Epidermal melanocyte (primary cell): ENCODE results near the gene KLHL33.
"Not testable (repeated sequence)": the region's sequence is repeated elsewhere in the genome, so short reads cannot be mapped to it uniquely, and the experiment has no call there.

ENCODE experiments used
- DNase-seq: peaks from one replicate; pipeline ENCODE4 v3.0.0; 2011; ENCODE audit warnings: low spot score; ENCODE audit not compliant: insufficient read length

KLHL33 gene

DNA sequence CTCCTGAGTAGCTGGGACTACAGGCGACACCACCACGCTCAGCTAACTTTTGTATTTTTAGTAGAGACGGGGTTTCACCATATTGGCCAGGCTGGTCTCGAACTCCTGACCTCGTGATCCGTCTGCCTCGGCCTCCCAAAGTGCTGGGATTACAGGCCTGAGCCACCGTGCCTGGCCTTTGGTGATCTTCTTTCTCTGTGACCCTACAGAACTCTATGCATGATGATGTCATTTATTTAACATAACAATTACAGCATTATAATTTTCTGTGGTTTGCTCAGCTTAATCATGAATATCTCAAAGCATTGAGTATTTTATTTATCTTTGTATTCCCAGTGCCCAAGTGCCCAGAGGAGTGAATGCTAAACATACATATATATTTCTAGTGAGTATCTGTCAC, 16.9 kb upstream of the KLHL33 start:
- DNase-seq: not testable (repeated sequence)

DNA sequence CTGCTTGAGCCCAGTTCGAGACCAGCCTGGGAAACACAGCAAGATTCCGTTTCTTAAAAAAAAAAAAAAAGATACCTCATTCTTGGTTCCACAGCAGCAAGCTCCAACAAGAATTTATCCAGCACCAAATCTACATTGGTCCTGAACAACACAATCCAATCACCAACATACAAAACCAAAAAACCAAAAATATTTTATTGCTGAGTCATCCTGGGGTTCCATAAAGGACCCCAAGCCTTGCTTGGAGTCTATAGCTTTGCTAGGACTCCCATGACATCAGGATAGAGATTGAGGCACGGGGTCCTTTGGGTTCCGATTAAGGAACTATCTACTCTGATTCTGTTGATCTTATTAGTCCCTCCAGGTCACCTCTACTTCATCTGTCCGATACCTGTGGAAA, 10.9 kb upstream of the KLHL33 start:
- no peak for DNase-seq

DNA sequence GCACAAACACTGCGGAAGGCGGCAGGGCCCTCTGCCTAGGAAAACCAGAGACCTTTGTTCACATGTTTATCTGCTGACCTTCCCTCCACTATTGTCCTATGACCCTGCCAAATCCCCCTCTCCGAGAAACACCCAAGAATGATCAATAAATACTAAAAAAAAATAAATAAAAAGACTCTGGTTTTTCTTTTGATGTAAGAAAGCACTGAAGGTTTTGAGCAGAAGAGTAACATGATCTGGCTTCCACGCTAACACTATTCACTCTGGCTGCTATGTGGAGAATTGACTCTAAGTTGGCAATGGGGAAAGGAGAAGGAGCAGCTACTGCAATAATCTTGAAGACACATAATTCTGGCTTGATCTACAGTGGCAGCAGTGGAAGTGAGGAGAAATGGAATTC, 7.7 kb upstream of the KLHL33 start:
- DNase-seq: not testable (repeated sequence)

DNA sequence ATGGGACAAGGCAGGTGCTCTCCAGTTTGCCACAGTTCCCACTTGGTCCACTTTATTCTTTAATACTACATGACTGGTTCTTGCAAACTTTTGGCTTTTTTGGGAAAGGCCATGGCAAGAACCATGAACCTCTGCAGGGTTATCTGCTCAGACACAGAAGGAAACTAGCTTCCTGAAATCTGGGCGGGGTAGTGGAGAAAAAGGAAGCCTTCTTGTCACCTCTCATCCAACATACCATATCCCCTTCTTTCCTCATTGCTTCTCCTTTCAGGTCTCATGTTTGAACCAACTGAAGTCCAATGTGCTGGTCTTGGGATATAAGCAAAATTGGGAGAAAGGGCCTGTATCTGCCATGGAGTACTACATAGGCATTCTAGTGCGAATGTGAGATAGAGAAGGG, 5.5 kb upstream of the KLHL33 start:
- no peak for DNase-seq

DNA sequence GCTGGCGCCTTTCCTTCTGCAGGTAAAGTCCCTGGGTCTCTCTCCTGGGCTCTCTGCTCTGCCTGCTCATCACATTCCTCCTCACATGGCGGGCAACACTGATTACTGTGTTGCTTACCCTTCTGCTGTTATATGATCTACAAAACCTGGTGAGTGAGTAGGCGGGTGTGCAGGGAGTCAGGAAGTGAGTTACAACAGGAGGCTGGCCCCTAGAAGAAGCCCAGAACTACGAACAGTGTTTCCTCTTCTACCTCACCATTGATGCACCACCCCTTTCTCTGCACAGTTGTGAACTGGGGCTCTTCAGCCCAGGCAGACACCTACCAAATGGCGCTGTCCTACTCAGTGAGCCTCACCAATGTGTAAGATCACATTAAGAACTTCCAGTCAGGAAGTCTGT, 4.9 kb upstream of the KLHL33 start:
- no peak for DNase-seq

DNA sequence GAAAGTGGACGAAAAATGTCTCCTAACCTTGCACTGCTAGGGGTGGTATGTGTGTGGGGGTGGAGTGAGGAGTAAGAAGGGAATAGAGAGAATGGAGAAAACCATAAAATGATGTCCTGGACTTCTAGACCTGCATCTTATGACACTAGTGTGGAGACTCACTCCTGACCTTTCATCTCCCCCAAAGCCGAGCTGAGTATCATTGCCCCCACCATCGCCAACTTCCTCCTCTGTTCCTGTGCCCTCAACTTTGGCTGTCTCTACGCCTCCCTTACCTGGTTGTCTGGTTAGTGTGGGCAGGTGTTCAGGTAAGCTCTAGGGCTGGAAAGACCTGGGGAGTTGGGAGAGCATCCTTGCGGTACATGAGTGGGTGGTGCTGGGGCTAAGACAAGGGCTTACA, 4.5 kb upstream of the KLHL33 start:
- no peak for DNase-seq

DNA sequence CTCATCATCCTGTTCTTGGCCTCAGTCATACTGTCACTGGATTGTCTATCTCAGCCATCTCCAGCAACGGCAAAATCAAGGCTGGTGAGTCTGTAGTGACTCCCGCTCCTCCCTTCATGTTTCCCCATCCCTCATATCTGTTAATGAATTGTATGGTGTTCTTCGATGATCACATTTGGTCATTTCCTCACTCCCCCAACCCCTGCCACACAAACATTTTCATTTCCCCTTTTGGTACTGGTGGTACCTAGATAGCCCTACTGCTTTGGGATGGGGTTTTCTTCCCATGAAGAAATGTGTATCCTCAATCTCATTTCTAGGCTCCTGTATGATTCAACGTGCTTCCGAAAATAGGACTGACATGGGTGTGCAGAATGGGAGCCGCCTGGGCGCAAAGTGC, 2.7 kb upstream of the KLHL33 start:
- no peak for DNase-seq

DNA sequence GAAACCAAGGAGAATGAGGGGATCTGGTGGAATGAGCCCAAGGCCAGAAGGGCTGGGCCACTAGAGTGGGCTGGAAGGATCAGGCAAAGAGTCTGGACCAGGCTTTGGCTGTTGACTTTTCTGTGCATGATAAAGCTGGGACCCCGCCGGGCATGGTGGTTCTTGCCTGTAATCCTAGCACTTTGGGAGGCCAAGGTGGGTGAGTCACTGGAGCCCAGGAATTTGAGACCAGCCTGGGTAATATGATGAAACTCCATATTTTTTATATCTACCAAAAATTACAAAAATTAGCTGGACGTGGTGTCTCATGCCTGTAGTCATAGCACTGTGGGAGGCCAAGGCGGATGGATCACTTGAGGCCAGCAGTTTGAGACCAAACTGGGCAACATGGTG, 393 bp upstream of the KLHL33 start:
- DNase-seq: no peak

DNA sequence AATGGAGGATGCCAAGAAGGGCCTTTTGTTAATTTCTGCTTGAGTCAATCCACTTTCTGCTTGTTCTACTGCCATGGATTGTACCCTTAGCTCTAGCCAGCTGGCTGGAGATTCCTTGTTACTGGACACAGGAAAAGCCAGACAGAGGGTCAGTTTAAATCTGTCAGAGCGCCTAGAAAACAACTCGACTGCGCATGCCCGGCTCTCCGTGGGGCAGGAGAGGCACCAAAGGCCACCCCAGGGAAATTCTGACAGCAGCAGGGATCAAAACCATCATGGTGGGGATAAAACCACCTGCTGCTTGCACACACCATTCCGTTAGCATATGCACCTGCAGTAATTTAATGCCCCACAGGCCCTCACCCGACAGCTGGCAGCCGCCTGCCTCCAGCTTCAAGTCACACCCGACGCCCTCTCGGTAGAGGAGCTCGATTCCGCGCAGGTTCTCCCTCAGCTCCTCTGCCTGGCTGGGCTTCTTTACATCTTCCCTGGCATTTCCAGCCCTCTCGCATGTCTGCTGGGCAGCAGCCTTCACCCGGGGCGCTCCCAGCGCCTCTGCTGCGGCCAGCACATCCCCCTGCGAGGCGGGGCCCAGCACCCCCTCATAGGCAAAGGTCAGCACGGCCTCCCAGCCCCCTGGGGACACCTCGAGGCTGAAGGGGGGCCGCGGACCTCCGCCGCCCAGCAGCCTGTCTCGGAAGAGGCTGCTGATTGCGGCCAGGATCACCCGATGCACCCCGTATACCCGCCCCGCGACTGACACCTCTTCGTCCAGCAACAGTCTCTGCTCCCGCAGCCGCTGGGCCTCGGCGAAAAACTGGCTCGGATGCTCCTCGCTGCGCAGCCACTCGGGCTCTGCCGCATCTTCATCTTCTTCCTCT, 1.0 kb downstream of the KLHL33 start:
- DNase-seq: no peak

DNA sequence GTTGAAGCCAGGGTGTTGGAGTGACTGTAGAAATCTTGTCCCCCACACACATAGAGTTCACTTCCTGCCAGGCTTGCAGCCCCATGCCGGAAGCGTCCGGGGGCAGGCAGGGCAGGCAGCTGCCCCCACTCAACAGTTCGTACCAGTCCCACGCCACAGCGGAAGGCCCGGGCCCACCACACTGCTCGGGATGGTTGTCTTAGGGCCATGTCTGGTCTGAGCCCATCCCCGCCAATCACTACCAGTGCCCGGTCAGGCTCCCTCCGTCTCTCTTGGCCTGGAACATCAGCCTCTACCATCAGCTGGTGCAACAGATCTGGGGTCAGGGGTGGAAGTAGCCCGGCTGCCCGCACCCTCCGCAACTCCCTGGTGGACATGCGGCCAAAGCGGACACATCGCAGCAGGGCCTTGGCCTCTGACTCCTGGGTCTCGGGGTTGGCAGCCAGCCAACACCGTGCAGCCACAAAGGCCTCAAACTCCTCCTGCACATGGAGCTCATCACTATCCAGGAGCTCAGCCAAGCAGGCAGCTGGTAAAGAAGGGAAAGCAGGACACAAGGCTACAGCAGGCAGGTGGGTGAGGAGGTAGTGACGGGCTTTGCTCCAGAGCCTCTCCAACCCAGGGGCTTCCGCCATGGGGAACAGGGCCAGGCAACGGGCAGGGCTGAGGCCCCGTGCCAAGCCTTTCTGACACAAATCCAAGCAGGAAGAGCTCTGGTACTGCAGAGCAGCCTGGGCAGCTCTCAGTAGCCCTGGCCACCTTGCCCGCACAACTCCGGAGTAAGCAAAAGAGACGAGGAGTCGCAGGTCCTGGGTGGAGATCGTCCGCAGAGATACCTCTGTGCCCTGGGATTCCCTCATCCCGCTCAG, 5.9 kb downstream of the KLHL33 start:
- no peak for DNase-seq

DNA sequence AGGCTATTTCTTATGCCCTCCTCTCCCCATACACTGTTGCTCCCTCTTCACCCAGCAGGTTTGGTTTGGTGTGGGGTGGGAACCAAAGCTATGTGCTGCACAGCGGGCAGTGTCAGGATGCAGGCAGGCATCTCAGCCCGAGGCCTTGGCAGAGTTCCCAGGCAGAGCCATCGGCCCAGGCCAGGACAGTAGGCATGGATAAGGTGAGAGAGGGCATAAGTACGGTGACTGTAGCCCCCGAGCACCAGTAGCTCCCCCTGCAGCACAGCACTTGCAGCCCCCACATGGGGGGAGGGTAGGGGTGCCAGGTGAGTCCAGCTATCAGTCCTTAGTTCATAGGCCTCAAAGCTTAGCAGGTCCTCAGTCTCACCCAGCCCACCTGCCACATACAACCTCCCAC, 7.2 kb downstream of the KLHL33 start:
- DNase-seq: no peak

DNA sequence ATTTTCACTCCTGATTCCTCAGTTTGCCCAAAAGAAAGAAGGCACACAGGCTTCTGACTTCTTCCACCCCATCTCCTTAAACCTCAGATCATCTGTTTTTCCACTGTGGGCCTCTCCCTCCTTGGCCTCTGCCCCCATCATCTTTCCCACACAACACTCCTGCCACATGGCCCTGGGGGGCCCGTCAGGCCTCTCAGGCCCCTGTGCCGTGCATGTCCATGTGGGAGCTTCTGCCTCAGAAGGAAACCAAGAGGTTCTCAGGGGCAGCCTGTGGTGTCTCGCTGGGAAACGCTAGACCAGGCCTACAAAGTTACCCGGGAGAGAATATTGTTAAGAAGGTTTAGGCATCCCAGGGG, 8.0 kb downstream of the KLHL33 start:
- no peak for DNase-seq

DNA sequence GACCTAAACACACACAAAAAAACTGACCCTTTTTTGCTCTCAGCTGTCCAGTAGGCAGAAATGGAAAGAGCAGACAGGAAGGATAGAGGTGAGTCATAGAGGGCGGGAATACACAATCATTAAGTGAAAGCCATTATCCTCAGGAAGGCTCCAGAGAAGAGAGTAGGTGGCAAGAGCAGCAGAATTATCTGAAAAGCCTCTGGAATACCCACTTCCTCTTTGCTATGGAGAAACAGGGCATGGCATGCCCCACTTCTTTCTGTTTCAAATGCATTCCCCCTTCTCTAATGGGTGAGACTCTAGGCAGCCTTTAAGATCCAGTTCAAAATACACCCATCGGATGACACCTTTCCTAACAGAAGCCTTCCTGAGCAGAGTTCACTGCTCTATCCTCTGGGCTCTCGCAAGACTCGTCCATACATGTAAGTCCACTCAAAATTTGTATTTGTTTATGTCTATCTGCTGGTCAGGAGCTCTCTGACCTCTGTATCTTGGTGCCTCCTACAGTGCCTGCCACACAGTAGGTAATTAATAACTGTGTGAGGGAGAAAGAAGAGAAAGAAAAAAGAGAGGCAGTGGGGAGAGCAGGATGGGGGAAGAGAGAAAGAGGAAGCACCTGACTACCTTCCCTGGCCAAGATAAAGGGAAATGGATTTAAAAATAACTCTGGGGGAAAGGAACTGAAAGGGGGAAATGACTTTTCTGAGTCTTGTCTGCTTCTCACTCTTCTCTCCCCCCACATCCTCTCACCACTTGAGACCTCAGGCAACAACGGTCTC, 8.5 kb downstream of the KLHL33 start:
- DNase-seq: no peak

DNA sequence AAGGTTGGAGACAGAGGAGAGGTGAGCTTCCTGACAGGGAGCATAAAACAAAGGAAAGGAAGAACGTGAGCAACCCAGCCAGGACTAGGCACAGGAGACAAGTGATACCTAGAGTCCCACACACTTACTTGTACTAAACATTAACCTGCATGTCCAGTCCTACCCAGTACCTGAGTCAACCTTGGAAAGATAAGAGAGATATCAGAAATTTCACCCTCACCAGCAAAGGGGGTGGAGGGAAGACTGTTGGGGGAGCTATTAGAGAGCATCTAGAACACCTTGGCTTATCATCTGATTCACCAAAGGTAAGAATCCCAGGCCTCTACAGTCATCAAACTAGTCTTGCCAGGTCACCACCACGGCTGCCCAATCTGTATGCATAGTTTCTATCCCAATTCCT, 11.1 kb downstream of the KLHL33 start:
- DNase-seq: no peak

DNA sequence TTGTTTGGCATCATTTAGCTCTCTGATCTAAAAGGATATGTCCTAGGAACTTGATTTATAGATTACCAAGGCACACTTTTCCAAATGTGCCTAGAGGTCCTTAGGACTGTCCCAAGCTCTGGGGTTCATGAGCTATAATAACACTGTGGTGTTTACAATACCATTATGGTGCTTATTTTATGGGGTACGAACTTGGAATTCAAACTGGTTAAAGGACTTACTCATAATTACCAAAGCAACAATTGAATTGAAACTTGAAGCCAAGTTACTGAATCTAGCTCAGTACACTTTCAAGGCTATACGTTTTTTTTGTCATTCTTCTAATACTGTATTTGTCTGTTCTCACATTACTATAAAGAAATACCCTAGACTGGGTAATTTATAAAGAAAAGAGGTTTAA, 13.1 kb downstream of the KLHL33 start:
- DNase-seq: no peak

DNA sequence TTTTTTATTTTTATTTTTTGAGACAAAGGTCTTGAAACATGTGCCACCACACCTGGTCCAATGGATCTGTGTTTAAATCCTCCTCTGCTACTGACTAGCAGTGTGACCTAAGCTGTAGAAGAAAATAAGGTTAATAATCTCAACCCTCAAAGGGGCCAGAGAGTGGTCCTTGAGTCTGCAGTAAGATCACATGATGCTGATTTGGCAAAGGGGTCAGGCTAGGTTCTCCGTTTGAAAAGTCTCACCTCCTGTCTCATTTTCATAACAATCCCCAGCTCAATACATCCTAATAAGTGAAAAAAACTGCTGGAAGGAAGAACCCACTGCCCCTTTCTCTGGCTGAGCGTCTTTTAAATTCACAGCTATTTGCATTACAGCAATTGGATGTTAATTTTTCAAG, 14.7 kb downstream of the KLHL33 start:
- no peak for DNase-seq

DNA sequence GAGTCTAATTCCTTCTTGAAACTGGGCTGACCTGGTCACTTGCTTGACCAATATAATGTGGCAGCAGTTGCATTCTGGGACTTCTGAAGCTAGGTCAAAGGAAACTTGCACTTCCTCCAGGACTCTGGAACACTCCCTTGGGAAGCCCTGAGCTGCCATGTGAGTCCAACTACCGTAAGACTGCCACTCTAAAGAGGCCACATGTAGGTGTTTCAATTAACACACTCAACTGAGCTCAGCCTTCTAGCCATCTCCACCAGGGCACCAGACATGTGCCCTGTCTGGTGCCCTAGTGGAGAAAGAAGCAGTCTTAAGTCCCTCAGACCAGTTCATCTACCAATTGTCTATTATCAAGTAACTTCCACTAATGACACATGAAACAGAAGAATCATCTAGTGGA, 16.5 kb downstream of the KLHL33 start:
- DNase-seq: no peak

DNA sequence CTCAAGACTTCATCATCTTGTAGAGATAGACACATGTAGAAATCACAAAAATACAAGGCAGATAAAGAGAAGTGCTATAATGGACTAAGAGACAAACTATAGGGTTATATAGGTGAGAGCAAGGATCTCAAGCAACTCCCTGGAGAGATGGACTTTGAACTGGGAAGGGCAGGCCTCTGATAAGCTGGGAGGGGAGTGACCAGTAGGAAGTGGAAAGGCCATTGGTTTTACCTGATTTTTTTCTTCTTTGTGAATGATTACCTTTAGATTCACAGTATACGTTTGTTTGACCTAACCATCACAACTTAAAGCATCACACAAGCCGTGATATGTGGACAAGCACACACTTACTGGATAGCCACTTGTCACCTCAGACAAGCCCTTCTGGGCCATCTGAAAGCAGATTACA, 17.5 kb downstream of the KLHL33 start:
- no peak for DNase-seq

DNA sequence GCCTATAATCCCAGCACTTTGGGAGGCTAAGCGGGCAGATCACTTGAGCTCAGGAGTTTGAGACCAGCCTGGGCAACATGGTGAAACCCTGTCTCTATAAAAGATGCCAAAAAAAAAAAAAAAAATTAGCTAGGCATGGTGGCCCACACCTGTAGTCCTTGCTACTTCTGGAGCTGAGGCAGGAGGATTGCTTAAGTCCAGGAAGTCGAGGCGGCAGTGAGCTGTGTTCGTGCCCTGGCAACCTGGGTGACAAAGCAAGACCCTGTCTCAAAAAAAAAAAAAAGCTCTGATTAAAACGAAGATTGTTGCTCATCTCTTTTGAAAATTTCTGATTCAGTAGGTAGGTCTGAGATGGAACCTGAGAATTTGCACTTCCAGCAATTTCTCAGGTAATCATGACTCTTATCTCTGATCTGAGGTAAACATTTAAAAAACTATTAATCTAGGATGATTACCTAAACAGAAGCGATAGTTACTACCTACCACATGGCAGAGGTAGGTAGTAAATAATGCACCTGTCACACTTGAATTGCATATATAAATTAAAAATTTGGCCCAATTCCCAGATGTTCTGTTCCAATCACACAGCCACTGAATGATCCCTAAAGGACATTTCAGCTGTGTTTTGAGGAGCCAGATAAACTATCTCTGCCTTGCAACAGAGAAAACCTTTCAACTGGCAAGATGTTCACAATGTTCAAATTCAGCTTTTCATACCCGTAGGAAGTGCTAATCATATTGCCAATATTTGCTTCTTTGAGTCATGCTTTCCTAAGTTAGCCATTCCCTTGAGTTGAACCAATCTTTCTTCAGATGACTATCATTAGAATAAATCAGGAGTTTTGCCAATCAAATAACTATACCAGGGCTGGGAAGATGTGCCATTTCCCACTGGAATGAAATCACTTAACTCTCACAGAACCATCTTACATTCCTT, 18.4 kb downstream of the KLHL33 start:
- no peak for DNase-seq

DNA sequence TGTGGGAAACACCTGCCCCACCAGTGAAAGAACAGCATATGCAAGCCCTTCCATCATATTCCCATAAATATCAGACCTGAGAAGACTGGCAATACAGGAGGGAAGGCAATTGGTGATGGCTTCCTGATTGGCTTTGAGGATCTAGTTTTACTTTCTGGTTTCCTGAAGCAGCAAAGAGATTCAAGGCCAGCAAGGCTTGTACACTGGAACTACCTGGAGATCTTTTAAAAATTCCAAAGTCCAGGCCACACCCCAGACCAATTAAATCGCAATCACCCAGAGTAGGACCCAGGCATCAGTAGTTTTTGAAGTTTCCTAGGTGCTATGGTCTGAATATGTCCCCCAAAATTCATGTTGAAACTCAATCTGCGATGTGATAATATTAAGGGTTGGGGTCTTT, 19.7 kb downstream of the KLHL33 start:
- no peak for DNase-seq

DNA sequence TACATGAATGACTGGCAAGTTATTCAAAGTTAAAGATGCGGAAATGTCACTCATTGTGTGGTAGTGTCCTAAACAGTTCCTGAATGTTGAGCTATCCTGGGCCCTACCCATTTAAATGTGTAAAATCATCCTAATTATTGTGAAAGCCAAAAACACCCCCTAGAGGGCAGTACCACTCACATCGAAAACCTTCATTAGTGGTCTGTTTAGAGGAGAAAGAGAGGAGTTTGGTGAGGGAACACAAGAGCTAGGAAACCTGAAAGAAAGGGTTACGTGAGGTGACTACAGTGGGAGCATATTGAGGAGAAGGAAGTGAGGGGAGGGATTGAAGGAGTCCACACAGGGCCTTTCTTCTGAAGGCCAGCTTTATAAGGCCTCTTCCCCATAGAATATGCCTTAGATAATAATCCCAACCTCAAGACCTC, 20.2 kb downstream of the KLHL33 start:
- DNase-seq: peak; percentile 57
